ENCODE data around the gene ST3GAL4.

DNA sequence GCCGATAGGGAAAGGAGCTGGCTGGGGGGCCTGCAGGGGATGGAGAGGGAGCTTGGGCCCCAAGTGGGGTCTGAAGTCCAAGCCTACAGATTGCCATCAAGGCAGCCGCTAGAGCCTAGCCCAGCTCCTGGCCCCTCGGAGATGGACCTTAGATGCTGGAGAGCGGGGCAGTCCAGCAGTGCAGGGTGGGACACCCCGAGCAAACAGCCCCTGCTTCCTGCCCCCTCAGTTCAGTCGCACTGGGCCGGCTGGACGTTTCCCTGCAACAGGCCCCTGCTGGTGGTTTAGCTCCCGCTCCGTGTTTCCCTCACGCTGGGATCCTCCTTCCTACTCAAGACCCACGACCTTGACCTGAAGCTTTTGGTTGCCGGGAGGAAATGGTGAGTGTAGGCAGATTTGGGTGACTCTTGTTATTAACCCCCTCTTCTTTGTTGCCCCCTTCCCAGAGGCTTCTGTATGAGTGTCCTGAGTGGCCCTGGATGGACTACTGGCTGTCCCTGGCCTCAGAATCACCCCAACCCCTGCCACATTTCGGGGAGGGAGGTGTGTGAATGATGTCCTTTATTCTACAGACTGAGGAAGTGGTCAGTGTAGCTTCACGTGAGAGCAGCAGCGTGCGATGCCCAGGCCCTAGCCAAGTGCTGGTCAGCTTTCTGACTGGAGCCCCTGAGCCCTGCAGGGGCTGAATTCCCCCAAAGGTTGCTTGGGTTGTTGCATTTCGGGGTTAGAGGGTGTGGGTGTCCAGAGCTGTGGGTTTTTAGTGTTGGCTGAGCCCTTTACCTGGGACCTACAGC is 2.7 kb downstream of the ST3GAL4 start:
- TF ChIP-seq, protein P1, sequence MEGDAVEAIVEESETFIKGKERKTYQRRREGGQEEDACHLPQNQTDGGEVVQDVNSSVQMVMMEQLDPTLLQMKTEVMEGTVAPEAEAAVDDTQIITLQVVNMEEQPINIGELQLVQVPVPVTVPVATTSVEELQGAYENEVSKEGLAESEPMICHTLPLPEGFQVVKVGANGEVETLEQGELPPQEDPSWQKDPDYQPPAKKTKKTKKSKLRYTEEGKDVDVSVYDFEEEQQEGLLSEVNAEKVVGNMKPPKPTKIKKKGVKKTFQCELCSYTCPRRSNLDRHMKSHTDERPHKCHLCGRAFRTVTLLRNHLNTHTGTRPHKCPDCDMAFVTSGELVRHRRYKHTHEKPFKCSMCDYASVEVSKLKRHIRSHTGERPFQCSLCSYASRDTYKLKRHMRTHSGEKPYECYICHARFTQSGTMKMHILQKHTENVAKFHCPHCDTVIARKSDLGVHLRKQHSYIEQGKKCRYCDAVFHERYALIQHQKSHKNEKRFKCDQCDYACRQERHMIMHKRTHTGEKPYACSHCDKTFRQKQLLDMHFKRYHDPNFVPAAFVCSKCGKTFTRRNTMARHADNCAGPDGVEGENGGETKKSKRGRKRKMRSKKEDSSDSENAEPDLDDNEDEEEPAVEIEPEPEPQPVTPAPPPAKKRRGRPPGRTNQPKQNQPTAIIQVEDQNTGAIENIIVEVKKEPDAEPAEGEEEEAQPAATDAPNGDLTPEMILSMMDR (IDR thresholded peaks at IDR 0.05): no peak
- no peak for TF ChIP-seq NR2C2 (CRISPR knock-in tag; IDR thresholded peaks at IDR 0.05)
- TF ChIP-seq, protein P2, sequence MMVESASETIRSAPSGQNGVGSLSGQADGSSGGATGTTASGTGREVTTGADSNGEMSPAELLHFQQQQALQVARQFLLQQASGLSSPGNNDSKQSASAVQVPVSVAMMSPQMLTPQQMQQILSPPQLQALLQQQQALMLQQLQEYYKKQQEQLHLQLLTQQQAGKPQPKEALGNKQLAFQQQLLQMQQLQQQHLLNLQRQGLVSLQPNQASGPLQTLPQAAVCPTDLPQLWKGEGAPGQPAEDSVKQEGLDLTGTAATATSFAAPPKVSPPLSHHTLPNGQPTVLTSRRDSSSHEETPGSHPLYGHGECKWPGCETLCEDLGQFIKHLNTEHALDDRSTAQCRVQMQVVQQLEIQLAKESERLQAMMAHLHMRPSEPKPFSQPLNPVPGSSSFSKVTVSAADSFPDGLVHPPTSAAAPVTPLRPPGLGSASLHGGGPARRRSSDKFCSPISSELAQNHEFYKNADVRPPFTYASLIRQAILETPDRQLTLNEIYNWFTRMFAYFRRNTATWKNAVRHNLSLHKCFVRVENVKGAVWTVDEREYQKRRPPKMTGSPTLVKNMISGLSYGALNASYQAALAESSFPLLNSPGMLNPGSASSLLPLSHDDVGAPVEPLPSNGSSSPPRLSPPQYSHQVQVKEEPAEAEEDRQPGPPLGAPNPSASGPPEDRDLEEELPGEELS (CRISPR knock-in tag; IDR thresholded peaks at IDR 0.05): no peak
- TF ChIP-seq, protein P3, sequence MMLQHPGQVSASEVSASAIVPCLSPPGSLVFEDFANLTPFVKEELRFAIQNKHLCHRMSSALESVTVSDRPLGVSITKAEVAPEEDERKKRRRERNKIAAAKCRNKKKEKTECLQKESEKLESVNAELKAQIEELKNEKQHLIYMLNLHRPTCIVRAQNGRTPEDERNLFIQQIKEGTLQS (CRISPR knock-in tag; conservative IDR thresholded peaks at IDR 0.05): no peak
- TF ChIP-seq, protein P4, sequence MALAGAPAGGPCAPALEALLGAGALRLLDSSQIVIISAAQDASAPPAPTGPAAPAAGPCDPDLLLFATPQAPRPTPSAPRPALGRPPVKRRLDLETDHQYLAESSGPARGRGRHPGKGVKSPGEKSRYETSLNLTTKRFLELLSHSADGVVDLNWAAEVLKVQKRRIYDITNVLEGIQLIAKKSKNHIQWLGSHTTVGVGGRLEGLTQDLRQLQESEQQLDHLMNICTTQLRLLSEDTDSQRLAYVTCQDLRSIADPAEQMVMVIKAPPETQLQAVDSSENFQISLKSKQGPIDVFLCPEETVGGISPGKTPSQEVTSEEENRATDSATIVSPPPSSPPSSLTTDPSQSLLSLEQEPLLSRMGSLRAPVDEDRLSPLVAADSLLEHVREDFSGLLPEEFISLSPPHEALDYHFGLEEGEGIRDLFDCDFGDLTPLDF (CRISPR knock-in tag; IDR thresholded peaks at IDR 0.05): no peak
- TF ChIP-seq, protein P5, sequence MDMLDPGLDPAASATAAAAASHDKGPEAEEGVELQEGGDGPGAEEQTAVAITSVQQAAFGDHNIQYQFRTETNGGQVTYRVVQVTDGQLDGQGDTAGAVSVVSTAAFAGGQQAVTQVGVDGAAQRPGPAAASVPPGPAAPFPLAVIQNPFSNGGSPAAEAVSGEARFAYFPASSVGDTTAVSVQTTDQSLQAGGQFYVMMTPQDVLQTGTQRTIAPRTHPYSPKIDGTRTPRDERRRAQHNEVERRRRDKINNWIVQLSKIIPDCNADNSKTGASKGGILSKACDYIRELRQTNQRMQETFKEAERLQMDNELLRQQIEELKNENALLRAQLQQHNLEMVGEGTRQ (CRISPR knock-in tag; IDR thresholded peaks at IDR 0.05): no peak
- no peak for TF ChIP-seq KAT7 (CRISPR knock-in tag; IDR thresholded peaks at IDR 0.05; ENCODE audit: borderline replicate concordance)
- no peak for TF ChIP-seq NR3C1 (CRISPR knock-in tag; conservative IDR thresholded peaks at IDR 0.05; ENCODE audit: low read depth)
- TF ChIP-seq TCF7 (CRISPR knock-in tag; IDR thresholded peaks at IDR 0.05; ENCODE audit: low read depth): no peak
- no peak for TF ChIP-seq NFYB (CRISPR knock-in tag; conservative IDR thresholded peaks at IDR 0.05; ENCODE audit: low read depth)
- TF ChIP-seq SP1 (CRISPR knock-in tag; conservative IDR thresholded peaks at IDR 0.05): no peak
- no peak for TF ChIP-seq TEAD4 (CRISPR knock-in tag; IDR thresholded peaks at IDR 0.05)
- TF ChIP-seq CREM (CRISPR knock-in tag; IDR thresholded peaks at IDR 0.05): no peak
